NCI-H82 treated with DMSO at 0.1 percent for 48 hours (cell line): ENCODE data around the gene NSMF.
"Not testable (repeated sequence)": the region's sequence is repeated elsewhere in the genome, so short reads cannot be mapped to it uniquely, and the experiment has no call there.

Source experiments
- DNase-seq: peaks from one replicate; lab custom pipeline; 2025; ENCODE audit not compliant: unreplicated experiment; lab: John Stamatoyannopoulos, UW

The NSMF gene

DNA sequence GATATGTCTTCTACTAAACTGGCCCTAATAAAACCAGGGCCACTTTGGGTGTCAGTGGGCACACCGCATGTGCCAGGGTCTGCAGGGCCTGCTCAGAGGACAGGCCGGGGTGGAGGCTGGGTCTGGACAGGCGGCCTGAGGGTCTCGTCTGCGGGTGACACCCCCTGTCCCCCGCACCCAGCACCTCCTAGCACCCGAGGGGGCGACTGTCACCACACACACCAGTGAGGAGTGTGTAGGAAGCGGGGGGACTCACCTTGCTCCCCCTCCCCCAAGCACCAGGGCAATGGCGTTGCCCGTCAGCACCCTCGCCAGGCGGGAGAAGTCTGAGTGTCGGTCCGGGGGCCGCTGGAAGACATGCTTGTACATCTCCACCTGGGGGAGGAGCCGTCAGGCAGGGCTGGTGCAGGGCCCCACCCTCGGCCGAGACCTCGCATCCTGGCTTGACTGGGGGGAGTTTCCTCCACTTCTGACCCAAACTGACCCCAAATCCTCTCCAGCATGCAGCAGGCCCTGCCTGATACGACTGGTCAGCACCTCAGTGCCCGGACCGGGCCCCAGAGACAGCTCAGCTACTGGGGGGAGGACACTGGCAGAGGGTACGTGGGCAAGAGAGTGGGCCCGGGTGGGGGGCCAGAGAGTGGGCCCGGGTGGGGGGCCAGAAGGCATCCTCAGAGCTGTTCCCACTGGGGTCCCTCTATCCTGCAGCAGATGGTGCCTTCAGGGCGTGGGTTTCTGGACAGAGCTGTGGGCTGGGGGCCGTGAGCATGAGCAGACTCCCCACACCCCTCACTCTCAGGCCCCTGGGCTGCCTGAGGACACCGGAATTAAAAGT is 18.9 kb upstream of the NSMF start:
- no peak for DNase-seq

- no peak for DNase-seq
These were observed 17.7 kb upstream of the NSMF start for GRCh38 chr9:137476856-137477255.

GRCh38 chr9:137475666-137476065 is 16.5 kb upstream of the NSMF start:
- DNase-seq, result no peak

DNA sequence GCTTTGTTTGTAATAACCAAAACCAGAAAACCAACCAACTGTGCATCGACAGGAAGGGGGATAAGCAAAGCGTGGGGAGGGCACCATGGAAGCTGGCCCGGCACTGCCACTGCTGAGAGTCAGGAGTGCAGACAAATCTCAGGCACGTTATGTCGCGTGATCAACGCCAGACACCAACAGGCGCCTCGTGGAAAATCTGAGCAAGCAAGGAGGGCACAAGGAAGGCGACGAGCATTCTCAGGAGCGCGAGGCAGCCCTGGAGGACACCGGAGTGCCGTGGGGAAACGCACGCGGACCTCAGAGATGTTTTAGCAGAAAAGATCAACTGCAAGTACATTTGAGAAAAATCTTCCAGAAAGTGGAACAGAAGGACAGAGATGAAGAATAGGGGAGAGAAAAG is 15.1 kb upstream of the NSMF start:
- no peak for DNase-seq

DNA sequence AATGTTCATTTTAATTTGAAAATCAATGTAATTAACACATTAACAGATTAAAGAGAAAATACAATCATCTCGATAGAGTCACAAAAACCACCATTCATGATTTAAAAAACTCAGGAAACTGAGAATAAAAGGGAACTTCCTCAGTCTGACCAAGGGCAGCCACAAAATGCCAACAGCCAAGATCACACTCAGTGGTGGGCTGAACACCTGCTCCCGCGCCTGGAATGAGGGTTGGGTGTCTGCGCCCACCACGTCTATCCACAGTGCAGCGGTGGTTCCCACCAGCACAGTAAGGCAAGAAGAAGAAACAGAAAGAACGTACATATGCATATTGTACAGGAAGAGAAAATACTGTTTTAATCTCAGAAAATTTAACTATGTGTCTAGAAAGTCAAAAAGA is 11.7 kb upstream of the NSMF start:
- no peak for DNase-seq

- DNase-seq, result no peak
These were observed 8.8 kb upstream of the NSMF start for GRCh38 chr9:137467896-137468295.

- DNase-seq, result no peak
These were observed 8.0 kb upstream of the NSMF start for GRCh38 chr9:137467161-137467581.

DNA sequence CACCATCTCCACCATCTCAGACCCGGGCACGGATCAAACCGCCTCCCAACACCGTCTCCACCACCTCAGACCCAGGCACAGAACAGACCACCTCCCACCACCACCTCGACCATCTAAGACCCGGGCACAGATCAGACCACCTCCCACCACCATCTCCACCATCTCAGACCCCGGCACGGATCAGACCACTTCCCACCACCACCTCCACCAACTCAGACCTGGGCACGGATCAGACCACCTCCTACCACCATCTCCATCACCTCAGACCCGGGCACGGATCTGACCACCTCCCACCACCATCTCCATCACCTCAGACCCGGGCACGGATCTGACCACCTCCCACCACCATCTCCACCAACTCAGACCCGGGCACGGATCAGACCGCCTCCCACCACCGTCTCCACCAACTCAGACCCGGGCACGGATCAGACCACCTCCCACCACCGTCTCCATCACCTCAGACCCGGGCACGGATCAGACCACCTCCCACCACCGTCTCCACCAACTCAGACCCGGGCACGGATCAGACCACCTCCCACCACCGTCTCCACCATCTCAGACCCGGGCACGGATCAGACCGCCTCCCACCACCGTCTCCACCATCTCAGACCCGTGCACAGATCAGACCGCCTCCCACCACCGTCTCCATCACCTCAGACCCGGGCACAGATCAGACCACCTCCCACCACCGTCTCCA is 7.4 kb upstream of the NSMF start:
- not testable (repeated sequence) for DNase-seq

DNA sequence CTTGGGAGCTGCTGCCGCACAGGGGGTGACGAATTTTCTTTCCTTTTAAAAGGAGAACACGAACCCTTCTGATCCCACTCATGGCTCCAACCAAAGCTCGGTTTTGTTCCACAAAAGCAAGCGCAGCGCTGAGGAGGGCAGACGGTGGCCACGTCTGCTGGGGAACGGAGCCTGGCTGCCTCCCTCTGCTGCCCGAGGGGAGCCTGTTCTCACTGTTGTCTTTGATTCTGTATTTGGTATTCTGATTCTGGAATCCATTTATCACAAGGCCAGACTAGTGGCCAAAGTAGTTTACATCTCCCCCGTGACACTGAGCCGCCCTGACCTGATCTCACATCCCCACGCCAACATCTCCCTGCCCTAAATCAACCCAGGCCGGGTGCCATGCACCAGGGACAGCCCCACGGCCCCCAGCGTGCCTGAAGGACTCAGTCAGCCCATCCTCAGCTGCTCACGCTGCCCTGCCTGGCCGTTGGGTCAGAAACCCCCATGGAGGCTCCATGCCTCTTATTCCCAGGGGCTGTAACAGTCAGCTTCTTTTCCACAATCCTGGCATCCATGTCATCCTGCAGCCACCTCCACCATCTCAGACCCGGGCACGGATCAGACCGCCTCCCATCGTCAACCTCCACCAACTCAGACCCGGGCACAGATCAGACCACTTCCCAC is 6.7 kb upstream of the NSMF start:
- DNase-seq, result no peak

DNA sequence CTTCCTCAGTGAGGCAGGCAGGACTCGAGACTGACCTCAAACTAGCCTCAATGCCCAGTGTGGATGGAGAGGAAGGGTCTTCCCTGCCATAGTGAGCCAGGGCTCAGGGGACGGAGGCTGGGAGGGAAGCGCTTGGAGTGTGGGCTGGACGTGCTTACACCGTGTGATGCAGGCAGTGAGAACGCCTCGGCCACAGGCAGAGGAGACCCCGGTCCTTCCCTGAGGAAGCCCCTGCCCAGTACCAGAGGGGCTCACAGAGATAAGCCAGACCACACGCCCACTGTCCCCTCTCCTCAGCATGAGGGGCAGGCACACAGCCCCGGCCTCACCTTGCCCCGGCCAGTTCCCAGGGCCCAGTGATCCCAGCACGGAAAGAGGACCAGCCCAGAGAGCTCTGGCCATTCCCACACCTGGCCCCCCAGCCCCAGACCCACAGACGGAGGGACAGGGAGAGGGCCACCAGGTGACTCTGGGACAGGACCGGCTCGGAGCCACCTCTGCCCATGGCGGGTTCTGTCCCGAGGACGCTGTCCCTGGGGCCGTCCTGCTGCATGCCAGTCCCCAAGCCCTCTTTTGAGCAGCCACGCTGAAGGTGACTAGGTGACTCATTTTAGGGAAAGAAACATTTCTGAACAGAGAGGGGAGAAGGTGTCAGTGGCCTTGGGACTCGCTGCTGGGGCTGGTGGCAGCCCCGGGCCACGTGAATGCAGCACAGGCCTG is 6.0 kb upstream of the NSMF start:
- DNase-seq, result no peak

GRCh38 chr9:137464291-137464999 is 5.3 kb upstream of the NSMF start:
- DNase-seq, result no peak

GRCh38 chr9:137463931-137464290 is 4.8 kb upstream of the NSMF start:
- no peak for DNase-seq

GRCh38 chr9:137462986-137463930 is 4.1 kb upstream of the NSMF start:
- DNase-seq, result no peak

- DNase-seq, result no peak
These were observed 3.4 kb upstream of the NSMF start for GRCh38 chr9:137462396-137462985.

- no peak for DNase-seq
These were observed 2.7 kb upstream of the NSMF start for GRCh38 chr9:137461663-137462395.

DNA sequence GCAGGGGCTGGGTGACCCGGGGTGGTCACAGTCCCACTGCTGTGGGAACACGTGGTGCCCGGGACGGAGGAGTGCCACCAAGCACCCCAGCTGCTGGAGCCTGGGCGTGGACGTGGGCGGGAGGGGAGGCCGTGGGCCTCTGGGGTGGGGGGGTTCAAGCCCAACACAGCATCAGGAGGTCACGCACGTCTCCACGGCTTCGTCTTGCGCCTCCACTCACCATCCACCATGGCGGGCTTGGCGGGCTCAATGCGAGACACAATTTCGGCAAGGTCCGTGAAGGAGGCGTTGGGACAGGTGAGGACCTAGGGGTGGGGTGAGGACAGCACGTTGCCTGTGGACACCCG is 2.2 kb upstream of the NSMF start:
- DNase-seq, result no peak

DNA sequence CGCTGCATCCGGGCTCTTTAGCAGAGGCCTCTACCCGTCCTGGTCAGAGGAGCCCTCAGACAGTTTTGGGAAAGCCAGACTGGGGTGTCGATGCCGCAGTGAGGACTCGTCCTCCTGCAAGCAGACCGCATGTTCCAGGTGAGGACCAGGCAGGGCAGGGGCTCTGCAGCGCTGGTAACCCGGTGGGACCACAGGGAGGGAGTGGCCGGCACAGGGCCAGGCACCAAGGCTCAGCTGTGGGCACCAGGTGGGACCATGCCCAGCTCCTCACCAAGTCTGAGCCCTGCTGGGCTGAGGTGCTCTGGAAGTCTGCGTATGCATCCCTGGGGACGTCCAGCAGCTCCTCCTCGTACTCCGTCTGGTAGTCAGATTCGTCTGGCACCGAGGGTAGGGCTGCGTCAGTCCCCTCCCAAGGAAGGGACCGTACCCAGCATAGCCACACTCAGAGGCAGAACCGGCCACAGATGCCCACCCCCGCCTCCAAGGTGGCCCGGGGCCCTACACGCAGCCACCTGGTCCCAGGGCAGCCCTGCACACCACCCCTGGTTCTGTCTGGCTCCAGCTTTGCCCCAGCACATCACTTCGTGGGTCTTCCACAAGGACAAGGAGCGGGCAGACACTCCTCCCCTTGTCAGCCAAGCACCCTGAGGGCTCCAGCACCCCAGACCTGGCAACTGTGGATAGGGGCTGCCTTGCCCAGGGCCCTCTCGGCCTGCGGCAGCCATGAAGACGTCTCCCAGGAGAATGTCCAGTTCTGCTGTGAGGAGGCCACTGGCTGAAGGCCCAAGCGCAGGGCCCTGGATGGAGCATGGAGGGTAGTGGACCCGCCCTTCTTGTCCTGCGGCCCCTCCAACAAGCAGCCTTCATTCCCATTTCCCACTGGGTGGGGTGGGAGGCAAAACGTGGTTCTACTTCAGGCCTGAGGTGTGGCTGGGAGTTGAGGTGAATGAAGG is 1.5 kb upstream of the NSMF start:
- no peak for DNase-seq
